ENCODE results near the gene PHGDH.
"Not testable (repeated sequence)": the region's sequence is repeated elsewhere in the genome, so short reads cannot be mapped to it uniquely, and the experiment has no call there.

PHGDH gene

DNA sequence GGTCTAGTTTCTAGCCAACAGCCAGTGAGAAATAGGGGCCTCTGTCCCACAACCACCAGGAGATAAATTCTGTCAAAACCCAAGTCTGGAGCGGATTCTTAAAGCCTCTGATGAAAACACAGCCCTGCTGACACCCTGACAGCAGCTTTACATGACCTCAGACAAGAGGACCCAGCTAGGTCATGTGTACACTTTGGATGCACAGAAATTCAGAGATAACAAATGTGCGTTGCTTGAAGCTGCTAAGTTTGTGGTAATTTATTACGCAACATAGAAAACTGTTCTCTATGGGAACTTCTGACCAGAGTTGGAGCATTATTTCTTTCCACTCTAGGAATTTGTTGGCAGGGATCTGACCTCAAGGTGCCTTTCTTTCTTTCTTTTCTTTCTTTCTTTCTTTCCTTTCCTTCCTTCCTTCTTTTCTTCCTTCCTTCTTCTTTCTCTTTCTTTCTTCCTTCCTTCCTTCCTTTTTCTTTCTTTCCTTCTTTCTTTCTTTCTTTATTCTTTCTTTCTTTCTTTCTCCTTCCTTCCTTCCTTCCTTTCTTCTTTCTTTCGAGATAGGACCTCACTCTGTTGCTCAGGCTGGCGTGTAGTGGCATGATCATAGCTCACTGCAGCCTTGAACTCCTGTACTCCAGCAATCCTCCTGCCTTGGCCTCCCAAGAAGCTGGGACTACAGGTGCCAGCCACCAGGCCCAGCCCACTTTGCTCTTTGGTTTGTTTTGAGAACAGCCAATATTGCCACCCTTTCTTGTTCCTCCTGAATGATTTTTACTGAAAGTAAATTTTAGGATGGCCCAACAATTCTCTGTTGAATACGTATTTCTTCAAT, 71.8 kb downstream of the PHGDH start:
- TF ChIP-seq, protein P1, sequence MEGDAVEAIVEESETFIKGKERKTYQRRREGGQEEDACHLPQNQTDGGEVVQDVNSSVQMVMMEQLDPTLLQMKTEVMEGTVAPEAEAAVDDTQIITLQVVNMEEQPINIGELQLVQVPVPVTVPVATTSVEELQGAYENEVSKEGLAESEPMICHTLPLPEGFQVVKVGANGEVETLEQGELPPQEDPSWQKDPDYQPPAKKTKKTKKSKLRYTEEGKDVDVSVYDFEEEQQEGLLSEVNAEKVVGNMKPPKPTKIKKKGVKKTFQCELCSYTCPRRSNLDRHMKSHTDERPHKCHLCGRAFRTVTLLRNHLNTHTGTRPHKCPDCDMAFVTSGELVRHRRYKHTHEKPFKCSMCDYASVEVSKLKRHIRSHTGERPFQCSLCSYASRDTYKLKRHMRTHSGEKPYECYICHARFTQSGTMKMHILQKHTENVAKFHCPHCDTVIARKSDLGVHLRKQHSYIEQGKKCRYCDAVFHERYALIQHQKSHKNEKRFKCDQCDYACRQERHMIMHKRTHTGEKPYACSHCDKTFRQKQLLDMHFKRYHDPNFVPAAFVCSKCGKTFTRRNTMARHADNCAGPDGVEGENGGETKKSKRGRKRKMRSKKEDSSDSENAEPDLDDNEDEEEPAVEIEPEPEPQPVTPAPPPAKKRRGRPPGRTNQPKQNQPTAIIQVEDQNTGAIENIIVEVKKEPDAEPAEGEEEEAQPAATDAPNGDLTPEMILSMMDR (IDR thresholded peaks at IDR 0.05; ENCODE audit: low read depth, low read length): no peak

GRCh38 chr1:119784191-119784781, 72.6 kb downstream of the PHGDH start:
- peak; percentile 19 for DNase-seq (ENCODE audit: extremely low read depth, low read depth)
- TF ChIP-seq, protein P1 (IDR thresholded peaks at IDR 0.05; ENCODE audit: low read depth, low read length): no peak

More for the DNA sequence above, 71.8 kb downstream of the PHGDH start:
- no peak for DNase-seq (ENCODE audit: extremely low read depth, low read depth)

DNA sequence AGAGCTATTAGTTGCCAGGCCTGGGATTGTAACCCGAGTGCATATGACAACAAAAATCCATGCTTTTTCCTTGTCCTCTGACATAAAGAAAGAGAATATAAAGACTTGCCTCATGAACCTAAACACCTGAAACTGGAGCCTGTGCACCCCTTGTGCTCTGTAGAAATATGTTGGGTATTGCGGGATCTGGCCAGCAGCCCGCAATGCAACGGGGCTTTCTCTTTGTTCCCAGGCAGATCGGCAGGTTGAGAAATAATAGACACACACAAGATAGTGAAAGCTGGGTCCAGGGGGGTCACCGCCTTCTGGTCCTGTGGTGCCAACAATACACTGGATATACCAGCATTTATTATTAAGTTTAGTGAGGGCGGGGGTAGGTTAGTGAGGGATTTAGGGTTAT, 74.3 kb downstream of the PHGDH start:
- not testable (repeated sequence) for DNase-seq (ENCODE audit: extremely low read depth, low read depth)

DNA sequence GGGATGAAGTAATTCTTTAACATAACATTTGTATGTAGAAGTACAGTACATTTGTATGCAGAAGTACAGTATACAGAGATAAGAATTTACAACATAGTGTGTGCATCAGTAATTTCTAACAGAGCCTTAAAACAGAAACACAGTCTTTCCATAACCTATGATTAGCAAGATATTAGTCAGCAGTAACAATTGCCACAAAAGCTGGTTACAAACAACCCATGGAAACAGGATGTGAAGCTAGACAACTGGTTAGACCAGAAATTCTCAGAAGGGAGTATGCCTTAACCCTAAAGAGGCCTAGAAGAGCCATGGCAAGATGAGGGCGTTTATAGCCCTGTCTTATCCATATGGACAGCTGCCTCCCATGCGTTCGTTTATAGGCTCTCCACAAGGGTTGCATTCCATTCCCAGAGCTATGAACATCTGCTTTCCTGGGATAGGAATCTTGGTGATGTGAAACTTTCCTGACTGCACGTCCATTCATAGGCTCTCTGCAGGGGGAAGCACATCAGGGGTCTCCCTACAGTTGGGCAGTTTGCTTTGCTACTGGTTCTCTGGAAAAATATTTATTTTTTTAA, 74.8 kb downstream of the PHGDH start:
- not testable (repeated sequence) for DNase-seq (ENCODE audit: extremely low read depth, low read depth)

GRCh38 chr1:119787776-119788175, 76.0 kb downstream of the PHGDH start:
- TF ChIP-seq, protein P1 (IDR thresholded peaks at IDR 0.05; ENCODE audit: low read depth, low read length): no peak
- no peak for DNase-seq (ENCODE audit: extremely low read depth, low read depth)

DNA sequence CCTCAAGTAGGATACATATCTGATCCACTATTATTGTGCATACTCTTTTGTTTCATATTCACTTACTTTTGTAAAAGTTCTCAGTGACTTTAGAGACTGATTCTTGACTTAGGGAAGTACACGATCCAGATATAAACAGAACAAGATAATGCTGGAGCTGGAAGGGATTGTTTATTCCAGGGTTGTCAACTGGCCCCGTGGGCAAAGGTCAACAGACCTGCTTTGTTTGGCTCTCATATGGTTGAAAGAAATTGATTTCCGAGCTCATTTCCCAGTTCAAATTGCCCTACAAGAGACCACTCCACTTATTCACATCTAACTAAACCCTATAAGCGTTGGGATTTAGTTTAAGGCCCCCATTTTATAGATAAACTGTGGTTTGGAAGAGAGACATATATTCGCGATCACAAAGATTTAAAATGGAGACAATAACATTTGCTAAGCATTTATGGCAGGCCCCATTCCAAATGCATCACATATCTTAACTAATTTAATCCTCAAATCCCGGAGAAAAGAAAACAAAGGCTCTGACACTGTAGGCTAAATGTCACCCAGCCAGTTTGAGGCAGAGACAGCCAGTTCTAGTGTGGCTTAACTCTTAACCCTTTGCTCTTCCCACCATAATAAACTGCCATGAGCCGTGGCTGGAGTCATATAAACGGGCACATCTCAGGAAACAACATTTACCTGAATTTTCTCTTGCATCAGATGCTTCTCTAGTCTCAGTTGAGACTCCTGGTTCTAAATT, 78.9 kb downstream of the PHGDH start:
- no peak for DNase-seq (ENCODE audit: extremely low read depth, low read depth)
- TF ChIP-seq, protein P1 (IDR thresholded peaks at IDR 0.05; ENCODE audit: low read depth, low read length): no peak

DNA sequence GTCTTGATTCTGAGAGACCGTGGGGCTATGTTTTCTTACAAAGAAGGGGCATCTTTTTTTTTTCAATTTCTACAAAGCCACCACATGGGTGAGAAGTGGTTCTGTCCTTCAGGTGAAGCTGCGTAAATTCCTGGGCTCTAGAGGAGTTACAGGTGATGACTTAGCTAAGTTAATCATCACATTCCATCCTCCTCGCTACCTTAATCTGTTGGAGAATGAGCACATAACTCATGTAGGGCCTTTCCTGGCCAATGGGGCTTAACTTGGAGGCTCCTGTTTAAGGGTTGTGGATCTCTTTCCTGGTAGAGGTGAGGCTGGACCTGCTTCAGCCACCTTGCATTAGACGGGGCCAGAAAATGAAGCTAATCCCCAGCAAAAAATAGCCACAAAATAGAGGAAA, 79.6 kb downstream of the PHGDH start:
- TF ChIP-seq, protein P1 (IDR thresholded peaks at IDR 0.05; ENCODE audit: low read depth, low read length): no peak
- no peak for DNase-seq (ENCODE audit: extremely low read depth, low read depth)
